Epithelial cell of alveolus of lung (primary cell): ENCODE measurements around the gene KLRF2. TPM values are rescaled to one million over a fixed set of nuclear protein-coding genes. Genes with fewer than 3 reads are reported as not detected.

ENCODE experiments used
- total RNA-seq: library from RNA; depleted of rRNA; stranded (reverse); fragments of >200 nt; gene quantifications from 2 replicates; pipeline ENCODE4 v1.2.1, GENCODE V29; 2015

KLRF2 gene
- total RNA-seq = not detected in 2 replicates

GRCh38 chr12:9881246-9881645 lies at the start of gene KLRF2:
KLRF2 (plus strand) TSS chr12:9881489; CDS start chr12:9881596, 107 bp downstream.

GRCh38 chr12:9869307-9870161 lies 11.8 kb upstream of the KLRF2 start, which contains the start of gene CLEC2B:
CLEC2B (minus strand) TSS chr12:9869354.

GRCh38 chr12:9932270-9932669 lies 51.0 kb downstream of the KLRF2 start, which contains the start of gene CLEC2A:
CLEC2A (minus strand) TSS chr12:9932370; CDS start chr12:9932329, 41 bp downstream.

Other genes with a start within 250 kb of the KLRF2 start
- gene CLEC2D, start 211.8 kb upstream of the KLRF2 start, total RNA-seq = 2.1 and 3.0 TPM in 2 replicates
- not detected in 2 replicates for gene CLECL1, start 148.4 kb upstream of the KLRF2 start, total RNA-seq
- 0.08 and 1.0 TPM in 2 replicates for gene CD69, start 120.6 kb upstream of the KLRF2 start, total RNA-seq
- not detected in 2 replicates for gene KLRF1, start 54.0 kb upstream of the KLRF2 start, total RNA-seq
- gene CLEC2B, start 12.1 kb upstream of the KLRF2 start, total RNA-seq = 8.6 and 9.8 TPM in 2 replicates
- gene CLEC2A, start 50.9 kb downstream of the KLRF2 start, total RNA-seq = not detected in 2 replicates
- gene CLEC12A, start 89.9 kb downstream of the KLRF2 start, total RNA-seq = not detected in 2 replicates
- gene CLEC1B, start 117.6 kb downstream of the KLRF2 start, total RNA-seq = not detected in 2 replicates
- gene CLEC12B, start 129.1 kb downstream of the KLRF2 start, total RNA-seq = not detected in 2 replicates
- gene CLEC9A, start 149.2 kb downstream of the KLRF2 start, total RNA-seq = not detected in 2 replicates
- 0.13 TPM in 1 of 2 replicates, not detected in the other for gene CLEC1A, start 217.5 kb downstream of the KLRF2 start, total RNA-seq
- under 0.01 TPM in 1 of 2 replicates, not detected in the other for gene CLEC7A, start 248.7 kb downstream of the KLRF2 start, total RNA-seq